ENCODE measurements around the gene KAT2B. TPM values are rescaled to one million over a fixed set of nuclear protein-coding genes. Genes with fewer than 3 reads are reported as not detected.
A peak's percentile ranks its signal among the peaks of the same experiment; 100 is the strongest.

KAT2B gene
- total RNA-seq, 2 experiments from 2014 or later, result 9.4 to 11.5 TPM

- Mint-ChIP-seq H3K4me3 (no peak overlapping the region), H3K27ac (no peak overlapping the region)
These were observed 32.8 kb downstream of the KAT2B start for GRCh38 chr3:20073068-20073467.

GRCh38 chr3:20073683-20074082 is 33.4 kb downstream of the KAT2B start:
- no peaks in the 10 kb centered on the region for H3K9me3 Mint-ChIP-seq
- H3K36me3 Mint-ChIP-seq (ENCODE audit: low read depth), result peaks cover 14% of the 10 kb centered on the region
- peaks cover 8% of the 10 kb centered on the region for H3K4me1 Mint-ChIP-seq (ENCODE audit: low read depth)
- intact Hi-C loops (cut with micrococcal nuclease), result no loop called here
- CTCF ChIA-PET, result interaction anchor here (0.6 kb wide), 1 partner anchor 326 kb away, joined by 3 read pairs; no protein-coding TSS in a partner anchor
- H3K27me3 Mint-ChIP-seq (ENCODE audit: low read depth), result no peaks in the 10 kb centered on the region
- H3K27ac Mint-ChIP-seq, result no peak overlapping the region
- no peak for DNase-seq
- no peak overlapping the region for H3K4me3 Mint-ChIP-seq

More at GRCh38 chr3:20073068-20073467, 32.8 kb downstream of the KAT2B start:
- DNase-seq, result no peak
- intact Hi-C loops (cut with micrococcal nuclease), result no loop called here
- H3K27me3 Mint-ChIP-seq (ENCODE audit: low read depth), result no peaks in the 10 kb centered on the region
- no peaks in the 10 kb centered on the region for H3K9me3 Mint-ChIP-seq
- H3K36me3 Mint-ChIP-seq (ENCODE audit: low read depth), result peaks cover 11% of the 10 kb centered on the region
- CTCF ChIA-PET, result no interaction called here
- peaks cover 14% of the 10 kb centered on the region for H3K4me1 Mint-ChIP-seq (ENCODE audit: low read depth)

GRCh38 chr3:20074226-20075063 is 34.2 kb downstream of the KAT2B start:
- H3K9me3 Mint-ChIP-seq, result no peaks in the 10 kb centered on the region
- H3K4me3 Mint-ChIP-seq, result no peak overlapping the region
- CTCF ChIA-PET, result no interaction called here
- H3K27me3 Mint-ChIP-seq (ENCODE audit: low read depth), result no peaks in the 10 kb centered on the region
- intact Hi-C loops (cut with micrococcal nuclease), result no loop called here
- peaks cover 15% of the 10 kb centered on the region for H3K36me3 Mint-ChIP-seq (ENCODE audit: low read depth)
- no peak for DNase-seq
- no peak overlapping the region for H3K27ac Mint-ChIP-seq
- H3K4me1 Mint-ChIP-seq (ENCODE audit: low read depth), result peaks cover 2% of the 10 kb centered on the region

- H3K4me1 Mint-ChIP-seq (ENCODE audit: low read depth), result peaks cover 2% of the 10 kb centered on the region
- no peak overlapping the region for H3K27ac Mint-ChIP-seq
- intact Hi-C loops (cut with micrococcal nuclease), result no loop called here
- DNase-seq, result no peak
- CTCF ChIA-PET, result no interaction called here
- H3K9me3 Mint-ChIP-seq, result no peaks in the 10 kb centered on the region
- no peaks in the 10 kb centered on the region for H3K27me3 Mint-ChIP-seq (ENCODE audit: low read depth)
- H3K4me3 Mint-ChIP-seq, result no peak overlapping the region
- peaks cover 12% of the 10 kb centered on the region for H3K36me3 Mint-ChIP-seq (ENCODE audit: low read depth)
These were observed 35.0 kb downstream of the KAT2B start for GRCh38 chr3:20075197-20075596.

GRCh38 chr3:20076296-20076997 is 36.2 kb downstream of the KAT2B start:
- no peak overlapping the region for H3K27ac Mint-ChIP-seq
- DNase-seq, result no peak
- CTCF ChIA-PET, result no interaction called here
- no peak overlapping the region for H3K4me3 Mint-ChIP-seq
- no peaks in the 10 kb centered on the region for H3K27me3 Mint-ChIP-seq (ENCODE audit: low read depth)
- peaks cover 7% of the 10 kb centered on the region for H3K4me1 Mint-ChIP-seq (ENCODE audit: low read depth)
- intact Hi-C loops (cut with micrococcal nuclease), result no loop called here
- peaks cover 12% of the 10 kb centered on the region for H3K36me3 Mint-ChIP-seq (ENCODE audit: low read depth)
- H3K9me3 Mint-ChIP-seq, result no peaks in the 10 kb centered on the region

- no peaks in the 10 kb centered on the region for H3K9me3 Mint-ChIP-seq
- no peaks in the 10 kb centered on the region for H3K27me3 Mint-ChIP-seq (ENCODE audit: low read depth)
- H3K36me3 Mint-ChIP-seq (ENCODE audit: low read depth), result peaks cover 12% of the 10 kb centered on the region
- DNase-seq, result no peak
- no peak overlapping the region for H3K27ac Mint-ChIP-seq
- intact Hi-C loops (cut with micrococcal nuclease), result no loop called here
- peaks cover 7% of the 10 kb centered on the region for H3K4me1 Mint-ChIP-seq (ENCODE audit: low read depth)
- CTCF ChIA-PET, result no interaction called here
- H3K4me3 Mint-ChIP-seq, result no peak overlapping the region
These were observed 36.8 kb downstream of the KAT2B start for GRCh38 chr3:20077068-20077467.

- CTCF ChIA-PET, result interaction anchor here (0.7 kb wide), 1 partner anchor 227 kb away, joined by 3 read pairs; no protein-coding TSS in a partner anchor
- no peak for DNase-seq
- no peaks in the 10 kb centered on the region for H3K9me3 Mint-ChIP-seq
- intact Hi-C loops (cut with micrococcal nuclease), result no loop called here
- peaks cover 7% of the 10 kb centered on the region for H3K4me1 Mint-ChIP-seq (ENCODE audit: low read depth)
- H3K4me3 Mint-ChIP-seq, result no peak overlapping the region
- no peaks in the 10 kb centered on the region for H3K27me3 Mint-ChIP-seq (ENCODE audit: low read depth)
- peaks cover 9% of the 10 kb centered on the region for H3K36me3 Mint-ChIP-seq (ENCODE audit: low read depth)
- no peak overlapping the region for H3K27ac Mint-ChIP-seq
These were observed 38.0 kb downstream of the KAT2B start for GRCh38 chr3:20078194-20078714.

GRCh38 chr3:20079621-20080020 is 39.4 kb downstream of the KAT2B start:
- H3K4me3 Mint-ChIP-seq, result no peak overlapping the region
- no peak overlapping the region for H3K27ac Mint-ChIP-seq
- H3K27me3 Mint-ChIP-seq (ENCODE audit: low read depth), result no peaks in the 10 kb centered on the region
- H3K9me3 Mint-ChIP-seq, result no peaks in the 10 kb centered on the region
- no peak for DNase-seq
- CTCF ChIA-PET, result no interaction called here
- peaks cover 9% of the 10 kb centered on the region for H3K36me3 Mint-ChIP-seq (ENCODE audit: low read depth)
- intact Hi-C loops (cut with micrococcal nuclease), result no loop called here
- H3K4me1 Mint-ChIP-seq (ENCODE audit: low read depth), result peaks cover 9% of the 10 kb centered on the region

- H3K36me3 Mint-ChIP-seq (ENCODE audit: low read depth), result peaks cover 10% of the 10 kb centered on the region
- CTCF ChIA-PET, result no interaction called here
- intact Hi-C loops (cut with micrococcal nuclease), result no loop called here
- no peaks in the 10 kb centered on the region for H3K9me3 Mint-ChIP-seq
- no peak overlapping the region for H3K27ac Mint-ChIP-seq
- peak; percentile 35 for DNase-seq
- peaks cover 7% of the 10 kb centered on the region for H3K4me1 Mint-ChIP-seq (ENCODE audit: low read depth)
- H3K27me3 Mint-ChIP-seq (ENCODE audit: low read depth), result no peaks in the 10 kb centered on the region
- H3K4me3 Mint-ChIP-seq, result no peak overlapping the region
These were observed 40.8 kb downstream of the KAT2B start for GRCh38 chr3:20080956-20081554.

GRCh38 chr3:20083253-20083652 is 43.0 kb downstream of the KAT2B start:
- Mint-ChIP-seq H3K4me3 (no peak overlapping the region), H3K27ac (no peak overlapping the region), H3K4me1 (ENCODE audit: low read depth) (peaks cover 7% of the 10 kb centered on the region), H3K27me3 (ENCODE audit: low read depth) (no peaks in the 10 kb centered on the region), H3K9me3 (no peaks in the 10 kb centered on the region), H3K36me3 (ENCODE audit: low read depth) (peaks cover 16% of the 10 kb centered on the region)
- intact Hi-C loops (cut with micrococcal nuclease), result no loop called here
- CTCF ChIA-PET, result no interaction called here
- no peak for DNase-seq

GRCh38 chr3:20083953-20084352 is 43.7 kb downstream of the KAT2B start:
- H3K27ac Mint-ChIP-seq, result no peak overlapping the region
- H3K4me1 Mint-ChIP-seq (ENCODE audit: low read depth), result peaks cover 7% of the 10 kb centered on the region
- H3K4me3 Mint-ChIP-seq, result no peak overlapping the region
- CTCF ChIA-PET, result no interaction called here
- DNase-seq, result no peak
- intact Hi-C loops (cut with micrococcal nuclease), result no loop called here
- H3K27me3 Mint-ChIP-seq (ENCODE audit: low read depth), result no peaks in the 10 kb centered on the region
- H3K36me3 Mint-ChIP-seq (ENCODE audit: low read depth), result peaks cover 20% of the 10 kb centered on the region
- peaks cover 1% of the 10 kb centered on the region for H3K9me3 Mint-ChIP-seq

GRCh38 chr3:20091331-20092047 is 51.2 kb downstream of the KAT2B start:
- DNase-seq, result no peak
- CTCF ChIA-PET, result interaction anchor here (0.6 kb wide), 1 partner anchor 24 kb away, joined by 7 read pairs; no protein-coding TSS in a partner anchor
- no peaks in the 10 kb centered on the region for H3K27me3 Mint-ChIP-seq (ENCODE audit: low read depth)
- intact Hi-C loops (cut with micrococcal nuclease), result no loop called here
- no peak overlapping the region for H3K27ac Mint-ChIP-seq
- H3K36me3 Mint-ChIP-seq (ENCODE audit: low read depth), result peaks cover 38% of the 10 kb centered on the region
- H3K4me1 Mint-ChIP-seq (ENCODE audit: low read depth), result peaks cover 3% of the 10 kb centered on the region
- H3K9me3 Mint-ChIP-seq, result peaks cover 11% of the 10 kb centered on the region
- no peak overlapping the region for H3K4me3 Mint-ChIP-seq
